HepG2 (cell line): ENCODE results near the gene CHST2. TPM values are rescaled to one million over a fixed set of nuclear protein-coding genes. Genes with fewer than 3 reads are reported as not detected.

Experiments
- ATAC-seq: fragments of 200-7000 bp; cut with Tn5 transposase; 3 replicates; pipeline ENCODE4 v1.9.1; 2020; ENCODE audit warnings: mild to moderate bottlenecking, moderate library complexity
- BruUV-seq: library from RNA; stranded (reverse); fragments of 400-500 nt; replicated peaks from 2 replicates; lab custom pipeline; 2021; lab: Mats Ljungman, UMichigan
- CTCF ChIA-PET: fragments of 300-600 bp; formaldehyde crosslinking; extraction: SDS; loops from one replicate; lab custom pipeline; 2021; ENCODE audit warnings: low total read pairs, inconsistent platforms, low intra/inter-chr PET ratio; lab: Yijun Ruan, JAX
- POLR2A ChIA-PET: fragments of 350-600 bp; sonication (Branson Sonifier 250); formaldehyde crosslinking; loops from one replicate; lab custom pipeline; 2020; ENCODE audit warnings: antibody characterized with exemption, inconsistent platforms; lab: Yijun Ruan, JAX
- DNase-seq: peaks from one replicate; pipeline ENCODE4 v3.0.0-alpha.2; 2015; ENCODE audit warnings: low spot score
- FAIRE-seq: peaks from 3 replicates; lab custom pipeline; 2011; peaks lifted over from hg19 to GRCh38; lab: Jason Lieb, UNC
- H2AFZ ChIP-seq: one replicate; pipeline ENCODE4 v1.6.1; 2011; ENCODE audit warnings: low read length, inconsistent platforms
- H3K27ac ChIP-seq: fragments of 300-600 bp; 3 replicates; pipeline ENCODE4 v1.8.0; 2011; ENCODE audit warnings: mixed run types, mild to moderate bottlenecking, mixed read lengths, low read length, inconsistent platforms; ENCODE audit not compliant: insufficient read depth; ENCODE audit errors: extremely low read length
- H3K27me3 ChIP-seq, 2 experiments: fragments of 200-600 bp in 1 of 2; 2 replicates in 1 of 2; 3 replicates in 1 of 2; pipeline versions ENCODE4 v1.6.0 to v1.8.0; 2011; ENCODE audit warnings: low read length in 2 of 2, mild to moderate bottlenecking in 2 of 2, moderate library complexity in 2 of 2, inconsistent platforms in 1 of 2; ENCODE audit not compliant: insufficient read depth in 2 of 2, control insufficient read depth in 1 of 2
- H3K36me3 ChIP-seq, 2 experiments: fragments of 200-600 bp in 1 of 2; replicated peaks in 1 of 2; 2 replicates in 1 of 2; 3 replicates in 1 of 2; pipeline versions ENCODE4 v1.5.1 to v1.8.0; 2011; ENCODE audit warnings: low read length in 2 of 2, inconsistent platforms in 1 of 2; ENCODE audit not compliant: insufficient read depth in 2 of 2, control insufficient read depth in 1 of 2
- H3K4me1 ChIP-seq: 2 replicates; pipeline ENCODE4 v1.5.1; 2012; ENCODE audit warnings: low read length, inconsistent platforms; ENCODE audit not compliant: insufficient read depth
- H3K4me2 ChIP-seq: 2 replicates; pipeline ENCODE4 v1.6.0; 2011; ENCODE audit warnings: low read depth, low read length, inconsistent platforms
- H3K4me3 ChIP-seq, 3 experiments: fragments of 200-600 bp in 1 of 3; sonication (generic), shearing (Covaris generic) in 1 of 3; replicated peaks in 1 of 3; 2 replicates each; pipeline ENCODE4 v1.5.1; 2011 to 2016; ENCODE audit warnings: low read length in 3 of 3, inconsistent platforms in 2 of 3, low read depth in 2 of 3, mild to moderate bottlenecking in 2 of 3, control low read depth in 1 of 3, mixed read lengths in 1 of 3; ENCODE audit not compliant: insufficient read depth in 1 of 3
- H3K79me2 ChIP-seq: one replicate; pipeline ENCODE4 v1.6.1; 2011; ENCODE audit warnings: low read length, inconsistent platforms; ENCODE audit not compliant: insufficient read depth
- H3K9ac ChIP-seq: 2 replicates; pipeline ENCODE4 v1.6.0; 2011; ENCODE audit warnings: mild to moderate bottlenecking, low read depth, low read length, inconsistent platforms; ENCODE audit not compliant: insufficient read depth
- H3K9me3 ChIP-seq: 2 replicates; pipeline ENCODE4 v1.5.1; 2012; ENCODE audit warnings: mild to moderate bottlenecking, low read length
- H4K20me1 ChIP-seq: 2 replicates; pipeline ENCODE4 v1.6.0; 2011; ENCODE audit warnings: inconsistent platforms, mild to moderate bottlenecking, low read length, moderate library complexity; ENCODE audit not compliant: insufficient read depth
- HOMEZ ChIP-seq: IDR thresholded peaks from 2 replicates; pipeline ENCODE4 v1.6.1; 2016; ENCODE audit warnings: low read depth
- KDM3A ChIP-seq: IDR thresholded peaks from 2 replicates; pipeline ENCODE4 v1.6.1; 2018; ENCODE audit warnings: low read depth, missing compliant biosample characterization
- POLR2G ChIP-seq: fragments of 200-400 bp; formaldehyde crosslinking; IDR thresholded peaks from 2 replicates; pipeline ENCODE4 v1.6.1; 2018; ENCODE audit warnings: mild to moderate bottlenecking, low read depth, low read length, moderate library complexity
- THYN1 ChIP-seq: sonication (generic); formaldehyde crosslinking; IDR thresholded peaks from 2 replicates; pipeline ENCODE4 v1.8.1; 2023; ENCODE audit warnings: low read depth, mild to moderate bottlenecking, moderate library complexity, missing genetic modification reagents, borderline replicate concordance
- ZFP91 ChIP-seq: sonication (generic); formaldehyde crosslinking; IDR thresholded peaks from 2 replicates; pipeline ENCODE4 v1.9.0; 2022; ENCODE audit warnings: missing genetic modification reagents, mild to moderate bottlenecking, borderline replicate concordance
- ZNF296 ChIP-seq: sonication (generic); formaldehyde crosslinking; conservative IDR thresholded peaks from 2 replicates; pipeline ENCODE4 v1.5.0; 2020; ENCODE audit warnings: mild to moderate bottlenecking, missing genetic modification reagents
- ZNF34 ChIP-seq: sonication (generic); formaldehyde crosslinking; IDR thresholded peaks from 2 replicates; pipeline ENCODE4 v1.4.0; 2020; ENCODE audit warnings: mild to moderate bottlenecking, missing genetic modification reagents, borderline replicate concordance
- ZNF546 ChIP-seq: sonication (generic); formaldehyde crosslinking; conservative IDR thresholded peaks from 2 replicates; pipeline ENCODE4 v1.8.1; 2023; ENCODE audit warnings: mild to moderate bottlenecking, missing genetic modification reagents
- ZNF567 ChIP-seq: sonication (generic); formaldehyde crosslinking; IDR thresholded peaks from 2 replicates; pipeline ENCODE4 v1.8.1; 2023; ENCODE audit warnings: mild to moderate bottlenecking, missing genetic modification reagents, borderline replicate concordance
- ZNF713 ChIP-seq: sonication (generic); formaldehyde crosslinking; IDR thresholded peaks from 2 replicates; pipeline ENCODE4 v1.4.0; 2020; ENCODE audit warnings: mild to moderate bottlenecking, missing genetic modification reagents
- WGBS: methylation state at CpG from one replicate; pipeline ENCODE4 v1.1.6; 2017; ENCODE audit warnings: low lambda C conversion rate; 5-methylcytosine and 5-hydroxymethylcytosine counted together
- in situ Hi-C: cut with HindIII; loops from 2 replicates; pipeline ENCODE4 v1.10.0; 2017; ENCODE audit warnings: low pct_unique_long_range_greater_than_20kb; ENCODE audit not compliant: extremely low pct_ligation_motif_present
- intact Hi-C: fragments of 100-400 bp; cut with micrococcal nuclease; formaldehyde crosslinking; loops from one replicate; pipeline ENCODE4 v1.10.0; 2022; ENCODE audit not compliant: unreplicated experiment
- polyA plus RNA-seq, 8 experiments: library from polyadenylated mRNA; depleted of rRNA in 3 of 8; stranded (reverse) in 7 of 8; unstranded in 1 of 8; fragments of >200 nt; fragmentation: Illumina TruSeq in 4 of 8; extraction: Trizol in 4 of 8; gene quantifications; 2 replicates each; pipeline versions ENCODE4 v1.2.1 to v1.2.3, GENCODE V29; 2011 to 2016; ENCODE audit warnings: low read depth in 4 of 8, missing spikeins in 1 of 8, mixed read lengths in 1 of 8; ENCODE audit not compliant: insufficient read depth in 1 of 8
- total RNA-seq, 5 experiments: library from RNA; depleted of rRNA; stranded (reverse); fragments of >200 nt; fragmentation: Illumina TruSeq; extraction: Trizol; gene quantifications; 2 replicates each; pipeline ENCODE4 v1.2.3, GENCODE V29; 2016; ENCODE audit warnings: low read depth in 1 of 5

CHST2 gene
- total and polyA plus RNA-seq, 2 of the 13 experiments (the other 11 are each of a cell fraction or from before 2014, with no cell fraction given) = not detected

- intact Hi-C loops = no loop called here
- Histone ChIP-seq H3K79me2 (no peaks in the 10 kb centered on the region), H3K4me3 (no peak overlapping the region), H3K9me3 (no peaks in the 10 kb centered on the region), H2AFZ (no peak overlapping the region), H3K36me3 (no peaks in the 10 kb centered on the region), H4K20me1 (no peaks in the 10 kb centered on the region), H3K4me2 (no peak overlapping the region), H3K27me3 (peaks cover 0 to 2% of the 10 kb centered on the region in 2 experiments; a peak in 1 of 5 replicates), H3K4me1 (no peaks in the 10 kb centered on the region), H3K27ac (no peak overlapping the region), H3K9ac (no peak overlapping the region)
- ATAC-seq (no peak), FAIRE-seq (no peak), DNase-seq (no peak)
- in situ Hi-C loops = no loop called here
- ChIA-PET CTCF (no interaction called here), POLR2A (no interaction called here)
- BruUV-seq = no TSS peak
- TF ChIP-seq THYN1 (CRISPR knock-in tag) (no peak), ZNF296 (CRISPR knock-in tag) (no peak), POLR2G (no peak), HOMEZ (CRISPR knock-in tag) (no peak), ZNF34 (CRISPR knock-in tag) (no peak), ZNF567 (CRISPR knock-in tag) (no peak), ZNF546 (CRISPR knock-in tag) (no peak), ZFP91 (CRISPR knock-in tag) (no peak), ZNF713 (CRISPR knock-in tag) (no peak), KDM3A (CRISPR knock-in tag) (no peak)
- WGBS = 21% methylated on average over 2 of the region's 2 CpGs
These were observed 49.3 kb downstream of the CHST2 start for GRCh38 chr3:143168855-143169192.
